HL-60/S4 (cell line): ENCODE measurements around the gene ANKMY2.

Experiments used
- in situ Hi-C: fragments of 300-500 bp; cut with MboI; formaldehyde crosslinking; loops from 2 replicates; pipeline ENCODE4 v1.14.3; 2022; ENCODE audit warnings: low sequenced_read_pairs

Gene ANKMY2

GRCh38 chr7:16583834-16584233, 61.7 kb downstream of the ANKMY2 start:
- in situ Hi-C loops: no loop called here

GRCh38 chr7:16581286-16581685, 64.3 kb downstream of the ANKMY2 start:
- in situ Hi-C loops: no loop called here

- in situ Hi-C loops: no loop called here
Measured at GRCh38 chr7:16579216-16579615, 66.3 kb downstream of the ANKMY2 start.

GRCh38 chr7:16571941-16572340, 73.6 kb downstream of the ANKMY2 start:
- in situ Hi-C loops: loop anchor here (25.0 kb wide), 1 partner anchor 485 kb away; no protein-coding TSS in a partner anchor

- in situ Hi-C loops: loop anchor here (25.0 kb wide), 1 partner anchor 478 kb away; no protein-coding TSS in a partner anchor
Measured at GRCh38 chr7:16564909-16565426, 80.6 kb downstream of the ANKMY2 start.

GRCh38 chr7:16564023-16564380, 81.6 kb downstream of the ANKMY2 start:
- in situ Hi-C loops: loop anchor here (25.0 kb wide), 1 partner anchor 477 kb away; no protein-coding TSS in a partner anchor

- in situ Hi-C loops: loop anchor here (25.0 kb wide), 1 partner anchor 476 kb away; no protein-coding TSS in a partner anchor
Measured at GRCh38 chr7:16563281-16564022, 82.1 kb downstream of the ANKMY2 start.

- in situ Hi-C loops: loop anchor here (25.0 kb wide), 1 partner anchor 475 kb away; no protein-coding TSS in a partner anchor
Measured at GRCh38 chr7:16562456-16563220, 82.9 kb downstream of the ANKMY2 start.

- in situ Hi-C loops: loop anchor here (25.0 kb wide), 1 partner anchor 475 kb away; no protein-coding TSS in a partner anchor
Measured at GRCh38 chr7:16561943-16562342, 83.6 kb downstream of the ANKMY2 start.

- in situ Hi-C loops: loop anchor here (25.0 kb wide), 1 partner anchor 472 kb away; no protein-coding TSS in a partner anchor
Measured at GRCh38 chr7:16559497-16560179, 85.9 kb downstream of the ANKMY2 start.

- in situ Hi-C loops: loop anchor here (25.0 kb wide), 1 partner anchor 472 kb away; no protein-coding TSS in a partner anchor
Measured at GRCh38 chr7:16558761-16559302, 86.7 kb downstream of the ANKMY2 start.

- in situ Hi-C loops: loop anchor here (25.0 kb wide), 1 partner anchor 469 kb away; no protein-coding TSS in a partner anchor
Measured at GRCh38 chr7:16556359-16556758, 89.2 kb downstream of the ANKMY2 start.

GRCh38 chr7:16554518-16555236, 90.9 kb downstream of the ANKMY2 start:
- in situ Hi-C loops: loop anchor here (25.0 kb wide), 1 partner anchor 467 kb away; no protein-coding TSS in a partner anchor

- in situ Hi-C loops: loop anchor here (25.0 kb wide), 1 partner anchor 463 kb away; no protein-coding TSS in a partner anchor
Measured at GRCh38 chr7:16550671-16551070, 94.9 kb downstream of the ANKMY2 start.
